NB4 (cell line): ENCODE results near the gene XRCC6.

ENCODE experiments used
- CTCF ChIP-seq: IDR thresholded peaks from one replicate; pipeline ENCODE4 v1.5.1; 2012; ENCODE audit warnings: low read depth, low read length
- MYC ChIP-seq: IDR thresholded peaks from 2 replicates; pipeline ENCODE4 v1.6.1; 2011; ENCODE audit warnings: low read depth, low read length
- POLR2A ChIP-seq: IDR thresholded peaks from 2 replicates; pipeline ENCODE4 v1.6.1; 2011; ENCODE audit warnings: mild to moderate bottlenecking; ENCODE audit not compliant: insufficient read length; ENCODE audit errors: extremely low read depth

GRCh38 chr22:41659941-41660340, 38.8 kb downstream of the XRCC6 start:
- TF ChIP-seq CTCF (no peak), MYC (no peak), POLR2A (no peak)
